Colonic mucosa (tissue), 4 donors: ENCODE results near the gene TCEAL4. TPM values are rescaled to one million over a fixed set of nuclear protein-coding genes. Genes with fewer than 3 reads are reported as not detected.

Source experiments
- DNase-seq: peaks from one replicate; pipeline ENCODE4 v3.0.0-alpha.2; 2020
- H3K27ac ChIP-seq: fragments of 200-600 bp; one replicate; pipeline ENCODE4 v1.8.0; 2021
- H3K27me3 ChIP-seq: fragments of 200-600 bp; one replicate; pipeline ENCODE4 v1.8.0; 2021
- H3K36me3 ChIP-seq: fragments of 200-600 bp; one replicate; pipeline ENCODE4 v1.8.0; 2021
- H3K4me1 ChIP-seq: fragments of 200-600 bp; one replicate; pipeline ENCODE4 v1.8.0; 2021; ENCODE audit warnings: mild to moderate bottlenecking
- H3K4me3 ChIP-seq: fragments of 200-600 bp; one replicate; pipeline ENCODE4 v1.8.0; 2021
- H3K9ac ChIP-seq, 2 donors: one replicate each; pipeline ENCODE4 v1.7.0; 2013; ENCODE audit warnings: control low read depth in 2 of 2, low read depth in 2 of 2, low read length in 2 of 2
- H3K9me3 ChIP-seq: fragments of 200-600 bp; one replicate; pipeline ENCODE4 v1.8.0; 2021
- intact Hi-C: fragments of 100-400 bp; cut with DNase I; formaldehyde crosslinking; loops from one replicate; pipeline ENCODE4 v1.14.1; 2022
- total RNA-seq, 2 donors: library from RNA; stranded (reverse); fragmentation: NEBNext Ultra II Directional in 1 of 2; extraction: Animal tissue kit (Norgen Biotek cat#: 25700) in 1 of 2; gene quantifications; one replicate each; pipeline ENCODE4 v1.2.1, GENCODE V29; 2021
- TF ChIP-seq, protein P1 (sequence below): fragments of 200-600 bp; IDR thresholded peaks from one replicate; pipeline ENCODE4 v1.8.0; 2022; ENCODE audit warnings: antibody characterized with exemption, mild to moderate bottlenecking
- donor health status: healthy.
- donor health status: DM: no; HTN: no; CAD: no.
- donor health status: DM: no; HTN: no; CAD: no.

The TCEAL4 gene
- total RNA-seq, 2 donors from 2014 or later, result 19.0 to 21.1 TPM

DNA sequence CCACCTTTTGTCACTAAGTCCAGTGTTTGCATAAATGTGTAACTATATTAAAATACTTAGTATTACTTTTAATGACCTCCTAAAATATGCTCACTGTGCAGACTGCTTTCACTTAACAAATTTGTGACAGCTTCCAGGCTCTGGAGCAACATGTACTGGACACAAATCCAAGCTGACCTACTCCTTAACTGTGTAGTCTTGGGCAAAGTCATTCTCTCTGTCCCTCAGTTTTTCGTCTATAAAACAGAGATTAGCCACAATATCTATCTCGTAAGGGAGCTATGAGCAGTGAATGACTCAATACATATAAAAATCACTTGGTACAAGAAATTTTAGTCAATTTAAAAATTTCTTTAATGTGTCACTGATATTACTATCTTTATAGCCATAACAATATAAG, 45.6 kb upstream of the TCEAL4 start:
- Histone ChIP-seq H3K4me3 (no peak overlapping the region), H3K36me3 (no peaks in the 10 kb centered on the region), H3K9ac (no peak overlapping the region), H3K27ac (no peak overlapping the region), H3K9me3 (no peaks in the 10 kb centered on the region), H3K27me3 (no peaks in the 10 kb centered on the region), H3K4me1 (no peaks in the 10 kb centered on the region)
- no peak for DNase-seq
- intact Hi-C loops, result loop anchor here (10.0 kb wide), 1 partner anchor 155 kb away; no protein-coding TSS in a partner anchor
- TF ChIP-seq, protein P1, sequence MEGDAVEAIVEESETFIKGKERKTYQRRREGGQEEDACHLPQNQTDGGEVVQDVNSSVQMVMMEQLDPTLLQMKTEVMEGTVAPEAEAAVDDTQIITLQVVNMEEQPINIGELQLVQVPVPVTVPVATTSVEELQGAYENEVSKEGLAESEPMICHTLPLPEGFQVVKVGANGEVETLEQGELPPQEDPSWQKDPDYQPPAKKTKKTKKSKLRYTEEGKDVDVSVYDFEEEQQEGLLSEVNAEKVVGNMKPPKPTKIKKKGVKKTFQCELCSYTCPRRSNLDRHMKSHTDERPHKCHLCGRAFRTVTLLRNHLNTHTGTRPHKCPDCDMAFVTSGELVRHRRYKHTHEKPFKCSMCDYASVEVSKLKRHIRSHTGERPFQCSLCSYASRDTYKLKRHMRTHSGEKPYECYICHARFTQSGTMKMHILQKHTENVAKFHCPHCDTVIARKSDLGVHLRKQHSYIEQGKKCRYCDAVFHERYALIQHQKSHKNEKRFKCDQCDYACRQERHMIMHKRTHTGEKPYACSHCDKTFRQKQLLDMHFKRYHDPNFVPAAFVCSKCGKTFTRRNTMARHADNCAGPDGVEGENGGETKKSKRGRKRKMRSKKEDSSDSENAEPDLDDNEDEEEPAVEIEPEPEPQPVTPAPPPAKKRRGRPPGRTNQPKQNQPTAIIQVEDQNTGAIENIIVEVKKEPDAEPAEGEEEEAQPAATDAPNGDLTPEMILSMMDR, result no peak

- DNase-seq, result no peak
- H3K4me1 ChIP-seq, result no peaks in the 10 kb centered on the region
- H3K4me3 ChIP-seq, result no peak overlapping the region
- H3K27ac ChIP-seq, result no peak overlapping the region
- H3K27me3 ChIP-seq, result no peaks in the 10 kb centered on the region
- H3K9ac ChIP-seq, result no peak overlapping the region
- intact Hi-C loops, result no loop called here
- H3K36me3 ChIP-seq, result no peaks in the 10 kb centered on the region
- H3K9me3 ChIP-seq, result no peaks in the 10 kb centered on the region
- TF ChIP-seq, protein P1, result no peak
Measured at GRCh38 chrX:103540145-103540544, 45.2 kb upstream of the TCEAL4 start.

- Histone ChIP-seq H3K36me3 (no peaks in the 10 kb centered on the region), H3K27ac (no peak overlapping the region), H3K4me1 (no peaks in the 10 kb centered on the region), H3K9me3 (no peaks in the 10 kb centered on the region), H3K9ac (no peak overlapping the region), H3K27me3 (no peaks in the 10 kb centered on the region), H3K4me3 (no peak overlapping the region)
- no peak for DNase-seq
- TF ChIP-seq, protein P1, result no peak
- intact Hi-C loops, result no loop called here
Measured at GRCh38 chrX:103549916-103550315, 35.4 kb upstream of the TCEAL4 start.

DNA sequence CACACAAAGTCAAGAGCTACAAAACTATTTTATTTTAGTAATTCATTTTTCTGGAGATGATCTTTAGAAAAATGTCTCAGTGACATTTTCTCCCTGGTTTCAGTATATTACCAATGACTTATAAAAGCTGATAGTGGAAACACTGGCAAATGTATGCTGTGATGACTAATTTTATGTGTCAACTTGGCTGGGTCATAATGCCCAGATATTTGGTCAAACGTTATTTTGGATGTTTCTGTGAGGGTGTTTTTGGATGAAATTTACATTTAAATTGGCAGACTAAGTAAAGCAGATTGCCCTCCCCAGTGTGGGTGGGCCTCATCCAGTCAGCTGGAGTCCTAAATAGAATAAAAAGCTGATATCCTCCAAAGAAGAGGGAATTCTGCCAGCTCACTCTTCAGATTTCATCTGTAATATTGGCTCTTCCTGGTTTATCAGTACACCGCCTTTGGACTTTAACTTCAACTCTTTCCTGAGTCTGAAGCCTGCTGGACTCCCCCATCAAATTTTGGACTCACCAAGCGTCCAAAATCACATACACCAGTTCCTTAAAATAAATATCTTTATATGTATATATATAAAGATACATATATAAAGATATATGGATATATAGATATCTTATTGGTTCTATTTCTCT, 34.8 kb upstream of the TCEAL4 start:
- TF ChIP-seq, protein P1, result no peak
- no peaks in the 10 kb centered on the region for H3K4me1 ChIP-seq
- no peaks in the 10 kb centered on the region for H3K9me3 ChIP-seq
- no peaks in the 10 kb centered on the region for H3K36me3 ChIP-seq
- no peak for DNase-seq
- no peak overlapping the region for H3K4me3 ChIP-seq
- no peaks in the 10 kb centered on the region for H3K27me3 ChIP-seq
- H3K27ac ChIP-seq, result no peak overlapping the region
- intact Hi-C loops, result no loop called here
- no peak overlapping the region for H3K9ac ChIP-seq

DNA sequence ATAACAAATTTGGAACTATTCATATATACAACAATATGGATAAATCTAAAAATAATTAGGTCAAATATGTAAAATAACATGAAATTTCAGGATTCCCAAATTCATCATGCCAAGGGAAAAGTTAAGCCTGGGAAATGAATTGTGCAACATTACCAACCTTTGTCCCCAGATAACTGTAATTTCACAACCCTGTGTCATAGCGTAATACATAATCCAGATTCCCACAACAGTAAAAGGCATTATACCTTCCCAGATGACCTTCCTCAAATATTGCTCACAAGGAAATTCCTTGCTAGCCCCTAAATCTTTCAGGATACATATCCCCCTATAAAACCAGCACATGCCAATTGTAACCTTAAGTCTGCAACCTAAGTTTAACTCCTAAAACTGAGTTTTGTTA, 33.1 kb upstream of the TCEAL4 start:
- no peak for DNase-seq
- H3K36me3 ChIP-seq, result no peaks in the 10 kb centered on the region
- intact Hi-C loops, result no loop called here
- H3K27me3 ChIP-seq, result no peaks in the 10 kb centered on the region
- TF ChIP-seq, protein P1, result no peak
- H3K9me3 ChIP-seq, result no peaks in the 10 kb centered on the region
- H3K4me3 ChIP-seq, result no peak overlapping the region
- H3K27ac ChIP-seq, result no peak overlapping the region
- H3K4me1 ChIP-seq, result no peaks in the 10 kb centered on the region
- no peak overlapping the region for H3K9ac ChIP-seq
